ENCODE measurements around the gene PTPRF.

- TF ChIP-seq POLR2A (IDR thresholded peaks at IDR 0.05; ENCODE audit: low read length) (no peak), GATA1 (IDR thresholded peaks at IDR 0.05; ENCODE audit: low read depth, low read length) (no peak)
Observed at GRCh38 chr1:43526002-43526401, 4.7 kb upstream of the PTPRF start.
